Mesenchymal stem cell (in vitro differentiated cells and primary cell): Measurements from ENCODE around the gene FERMT2.

Experiments
- DNase-seq: peaks from one replicate; pipeline ENCODE4 v3.0.0-alpha.2; 2013
- H2AFZ ChIP-seq: one replicate; pipeline ENCODE4 v1.6.1; 2013; ENCODE audit warnings: low read depth, mild to moderate bottlenecking, control low read depth, inconsistent platforms, low read length, moderate library complexity
- H2AK5ac ChIP-seq: 2 replicates; pipeline ENCODE4 v1.6.1; 2013; ENCODE audit warnings: low read length, moderate library complexity, mild to moderate bottlenecking, inconsistent platforms; ENCODE audit not compliant: severe bottlenecking
- H2BK120ac ChIP-seq: one replicate; pipeline ENCODE4 v1.6.1; 2013; ENCODE audit warnings: low read depth, mild to moderate bottlenecking, inconsistent platforms, low read length, moderate library complexity
- H2BK12ac ChIP-seq, 2 experiments: one replicate each; pipeline ENCODE4 v1.6.1; 2013; ENCODE audit warnings: inconsistent platforms in 2 of 2, low read length in 2 of 2, mild to moderate bottlenecking in 2 of 2, moderate library complexity in 2 of 2, control low read depth in 1 of 2
- H2BK15ac ChIP-seq: one replicate; pipeline ENCODE4 v1.6.1; 2013; ENCODE audit warnings: mild to moderate bottlenecking, low read depth, inconsistent platforms; ENCODE audit not compliant: poor library complexity, severe bottlenecking
- H2BK5ac ChIP-seq: 2 replicates; pipeline ENCODE4 v1.6.1; 2013; ENCODE audit warnings: low read depth, mild to moderate bottlenecking, low read length, control low read depth, inconsistent platforms; ENCODE audit not compliant: poor library complexity, severe bottlenecking
- H3K14ac ChIP-seq, 2 experiments: one replicate each; pipeline ENCODE4 v1.6.1; 2013; ENCODE audit warnings: inconsistent platforms in 2 of 2, low read length in 2 of 2, control low read depth in 1 of 2, mild to moderate bottlenecking in 1 of 2, moderate library complexity in 1 of 2
- H3K18ac ChIP-seq, 2 experiments: one replicate each; pipeline ENCODE4 v1.6.1; 2013; ENCODE audit warnings: inconsistent platforms in 2 of 2, low read length in 2 of 2, control low read depth in 1 of 2, low read depth in 1 of 2, mild to moderate bottlenecking in 1 of 2
- H3K23ac ChIP-seq, 2 experiments: one replicate each; pipeline ENCODE4 v1.6.1; 2013; ENCODE audit warnings: inconsistent platforms in 2 of 2, low read length in 2 of 2, mild to moderate bottlenecking in 2 of 2, moderate library complexity in 2 of 2, control low read depth in 1 of 2
- H3K27ac ChIP-seq: 2 replicates; pipeline ENCODE4 v1.5.1; 2013; ENCODE audit warnings: mild to moderate bottlenecking, moderate library complexity, low read length, control low read depth, inconsistent platforms; ENCODE audit not compliant: poor library complexity, severe bottlenecking
- H3K27me3 ChIP-seq, 2 experiments: 2 replicates each; pipeline versions ENCODE4 v1.6.1 to v1.7.0; 2013; ENCODE audit warnings: low read length in 2 of 2, mild to moderate bottlenecking in 2 of 2, moderate library complexity in 2 of 2, control low read depth in 1 of 2, inconsistent platforms in 1 of 2; ENCODE audit not compliant: control insufficient read depth in 1 of 2, insufficient read depth in 1 of 2
- H3K36me3 ChIP-seq, 2 experiments: 2 replicates each; pipeline versions ENCODE4 v1.6.1 to v1.7.0; 2013; ENCODE audit warnings: low read length in 2 of 2, control low read depth in 1 of 2, inconsistent platforms in 1 of 2, low read depth in 1 of 2, mild to moderate bottlenecking in 1 of 2; ENCODE audit not compliant: insufficient read depth in 2 of 2, control insufficient read depth in 1 of 2
- H3K4ac ChIP-seq, 2 experiments: one replicate each; pipeline ENCODE4 v1.6.1; 2013; ENCODE audit warnings: inconsistent platforms in 2 of 2, low read length in 2 of 2, mild to moderate bottlenecking in 2 of 2, moderate library complexity in 2 of 2, control low read depth in 1 of 2, low read depth in 1 of 2
- H3K4me1 ChIP-seq: 2 replicates; pipeline ENCODE4 v1.6.1; 2013; ENCODE audit warnings: low read depth, low read length, control low read depth; ENCODE audit not compliant: control insufficient read depth, insufficient read depth
- H3K4me2 ChIP-seq: 2 replicates; pipeline ENCODE4 v1.6.1; 2013; ENCODE audit warnings: low read length, mild to moderate bottlenecking, inconsistent platforms; ENCODE audit not compliant: poor library complexity, severe bottlenecking
- H3K4me3 ChIP-seq, 2 experiments: 2 replicates each; pipeline versions ENCODE4 v1.5.1 to v1.7.0; 2013; ENCODE audit warnings: low read length in 2 of 2, mild to moderate bottlenecking in 2 of 2, control low read depth in 1 of 2, low read depth in 1 of 2; ENCODE audit not compliant: insufficient read depth in 1 of 2
- H3K79me1 ChIP-seq: replicated peaks from 2 replicates; pipeline ENCODE4 v1.6.1; 2013; ENCODE audit warnings: mild to moderate bottlenecking, control low read depth, low read length, inconsistent platforms; ENCODE audit not compliant: poor library complexity, severe bottlenecking
- H3K9ac ChIP-seq: 2 replicates; pipeline ENCODE4 v1.7.0; 2013; ENCODE audit warnings: mild to moderate bottlenecking, low read length, moderate library complexity
- H3K9me3 ChIP-seq: 2 replicates; pipeline ENCODE4 v1.7.0; 2013; ENCODE audit warnings: mild to moderate bottlenecking, low read length; ENCODE audit not compliant: control insufficient read depth
- H4K8ac ChIP-seq: one replicate; pipeline ENCODE4 v1.6.1; 2013; ENCODE audit warnings: inconsistent platforms, mild to moderate bottlenecking, low read length, moderate library complexity
- H4K91ac ChIP-seq: one replicate; pipeline ENCODE4 v1.6.1; 2013; ENCODE audit warnings: mild to moderate bottlenecking, low read length, inconsistent platforms
- WGBS: methylation state at CpG from one replicate; pipeline ENCODE4 v1.1.7; 2013; ENCODE audit warnings: mixed read lengths; 5-methylcytosine and 5-hydroxymethylcytosine counted together

FERMT2 gene

GRCh38 chr14:52840877-52841276, 110.0 kb downstream of the FERMT2 start:
- no peak overlapping the region for H3K4me3 ChIP-seq
- 43% methylated on average over 3 of the region's 3 CpGs for WGBS
- no peaks in the 10 kb centered on the region for H3K36me3 ChIP-seq

DNA sequence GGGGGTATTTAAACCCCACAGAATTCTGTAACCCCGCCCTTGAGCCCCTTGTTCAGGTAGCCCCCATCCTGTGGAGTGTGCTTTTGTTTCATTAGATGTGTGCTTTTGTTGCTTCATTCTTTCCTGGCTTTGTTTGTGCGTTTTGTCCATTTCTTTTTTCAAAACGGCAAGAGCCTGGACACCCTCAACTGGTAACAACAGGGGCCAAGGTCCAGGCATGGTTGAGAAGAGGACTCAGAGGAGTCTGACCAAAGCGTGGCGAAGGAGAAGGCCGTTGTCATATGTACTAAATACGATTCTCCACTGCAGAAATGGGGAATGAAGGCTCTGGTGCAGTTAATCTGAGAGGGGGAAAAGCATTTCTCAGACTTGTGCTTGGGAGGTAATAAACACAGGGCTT, 113.4 kb downstream of the FERMT2 start:
- H3K27ac ChIP-seq, result no peak overlapping the region
- no peaks in the 10 kb centered on the region for H3K36me3 ChIP-seq
- H3K4me2 ChIP-seq, result no peak overlapping the region
- no peak overlapping the region for H2BK5ac ChIP-seq
- no peak overlapping the region for H2BK120ac ChIP-seq
- no peak overlapping the region for H2BK15ac ChIP-seq
- no peak overlapping the region for H3K4me3 ChIP-seq
- no peak overlapping the region for H2AK5ac ChIP-seq
- H3K9me3 ChIP-seq, result no peaks in the 10 kb centered on the region
- WGBS, result 96% methylated on average over 7 of the region's 7 CpGs
- no peak for DNase-seq
- H4K8ac ChIP-seq, result no peak overlapping the region
- H3K18ac ChIP-seq, result no peak overlapping the region
- H3K4me1 ChIP-seq, result peaks cover 8% of the 10 kb centered on the region
- peak overlapping the region in 1 of 2 experiments; percentile 77 for H2BK12ac ChIP-seq
- no peak overlapping the region for H3K9ac ChIP-seq
- no peak overlapping the region for H3K23ac ChIP-seq
- H3K4ac ChIP-seq, result no peak overlapping the region
- H3K27me3 ChIP-seq, result no peaks in the 10 kb centered on the region
- H4K91ac ChIP-seq, result no peak overlapping the region
- no peak overlapping the region for H3K14ac ChIP-seq
- no peaks in the 10 kb centered on the region for H3K79me1 ChIP-seq
- H2AFZ ChIP-seq, result no peak overlapping the region

More at GRCh38 chr14:52840877-52841276, 110.0 kb downstream of the FERMT2 start:
- H3K9ac ChIP-seq, result peak overlapping the region; percentile 51
- H3K4me2 ChIP-seq, result no peak overlapping the region
- H3K27me3 ChIP-seq, result no peaks in the 10 kb centered on the region
- no peaks in the 10 kb centered on the region for H3K79me1 ChIP-seq
- H3K27ac ChIP-seq, result no peak overlapping the region
- no peak overlapping the region for H2AK5ac ChIP-seq
- no peaks in the 10 kb centered on the region for H3K9me3 ChIP-seq
- no peak overlapping the region for H2BK15ac ChIP-seq
- DNase-seq, result peak; percentile 71
- H4K8ac ChIP-seq, result no peak overlapping the region
- H3K14ac ChIP-seq, result no peak overlapping the region
- no peak overlapping the region for H2AFZ ChIP-seq
- H3K4ac ChIP-seq, result no peak overlapping the region
- H2BK5ac ChIP-seq, result no peak overlapping the region
- H3K4me1 ChIP-seq, result peaks cover 4% of the 10 kb centered on the region
- H3K23ac ChIP-seq, result no peak overlapping the region
- H4K91ac ChIP-seq, result no peak overlapping the region
- no peak overlapping the region for H2BK120ac ChIP-seq
- H3K18ac ChIP-seq, result peak overlapping the region in 1 of 2 experiments; percentile 82
- peak overlapping the region; percentile 49 to 63 for H2BK12ac ChIP-seq

DNA sequence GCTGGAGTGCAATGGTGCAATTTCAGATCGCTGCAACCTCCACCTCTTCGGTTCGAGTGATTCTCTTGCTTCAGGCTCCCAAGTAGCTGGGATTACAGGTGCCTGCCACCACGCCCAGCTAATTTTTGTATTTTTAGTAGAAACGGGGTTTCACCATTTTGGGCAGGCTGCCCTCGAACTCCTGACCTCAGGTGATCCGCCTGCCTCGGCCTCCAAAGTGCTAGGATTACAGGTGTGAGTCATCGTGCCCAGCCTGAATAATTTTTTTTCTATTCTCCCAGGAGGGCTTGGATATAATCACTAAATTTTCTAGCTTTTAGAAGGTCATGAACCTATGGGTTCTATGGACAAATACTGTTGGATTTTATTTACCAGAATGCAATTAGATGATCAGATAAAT, 114.8 kb downstream of the FERMT2 start:
- Histone ChIP-seq H3K27ac (no peak overlapping the region), H2AFZ (no peak overlapping the region), H3K23ac (no peak overlapping the region), H3K4ac (no peak overlapping the region), H2BK5ac (no peak overlapping the region), H3K4me1 (peaks cover 7% of the 10 kb centered on the region), H2BK12ac (no peak overlapping the region), H3K27me3 (no peaks in the 10 kb centered on the region), H2BK120ac (no peak overlapping the region), H2BK15ac (no peak overlapping the region), H3K9ac (no peak overlapping the region), H2AK5ac (no peak overlapping the region), H3K9me3 (no peaks in the 10 kb centered on the region), H3K36me3 (no peaks in the 10 kb centered on the region), H3K18ac (no peak overlapping the region), H3K14ac (no peak overlapping the region), H3K4me2 (no peak overlapping the region), H3K4me3 (no peak overlapping the region), H4K8ac (no peak overlapping the region), H3K79me1 (no peaks in the 10 kb centered on the region), H4K91ac (no peak overlapping the region)
- WGBS, result 83% methylated on average over 8 of the region's 9 CpGs
- no peak for DNase-seq

- Histone ChIP-seq H2BK5ac (peak overlapping the region; percentile 62), H3K4me2 (no peak overlapping the region), H2BK12ac (peak overlapping the region in 1 of 2 experiments; percentile 6), H3K27me3 (no peaks in the 10 kb centered on the region), H4K91ac (no peak overlapping the region), H3K18ac (peak overlapping the region in 1 of 2 experiments; percentile 9), H2AFZ (no peak overlapping the region), H3K4me3 (peak overlapping the region in 1 of 2 experiments; percentile 9), H3K79me1 (no peaks in the 10 kb centered on the region), H3K9ac (peak overlapping the region; percentile 4), H3K4me1 (peaks cover 4% of the 10 kb centered on the region), H4K8ac (peak overlapping the region; percentile 36), H3K36me3 (no peaks in the 10 kb centered on the region), H2BK120ac (no peak overlapping the region), H2BK15ac (no peak overlapping the region), H3K4ac (peak overlapping the region in 1 of 2 experiments; percentile 33), H3K9me3 (no peaks in the 10 kb centered on the region), H3K27ac (peak overlapping the region; percentile 74), H3K14ac (no peak overlapping the region), H3K23ac (no peak overlapping the region), H2AK5ac (no peak overlapping the region)
- DNase-seq, result peak; percentile 83
- 36% methylated on average over 11 of the region's 12 CpGs for WGBS
These were observed 115.5 kb downstream of the FERMT2 start for GRCh38 chr14:52835122-52835903.
